CD14-positive monocyte (primary cell): Measurements from ENCODE around the gene RELT. TPM values are rescaled to one million over a fixed set of nuclear protein-coding genes. Genes with fewer than 3 reads are reported as not detected.
A peak's percentile ranks its signal among the peaks of the same experiment; 100 is the strongest.

ENCODE experiments used
- DNase-seq, 3 donors: peaks; one replicate each; pipeline ENCODE4 v3.0.0-alpha.2; 2011 to 2022
- H2AFZ ChIP-seq: 2 replicates; pipeline ENCODE4 v1.6.0; 2012; ENCODE audit warnings: mild to moderate bottlenecking, low read depth, low read length, inconsistent platforms; ENCODE audit not compliant: insufficient read depth, poor library complexity, severe bottlenecking
- H3K27ac ChIP-seq, 2 donors: 1 replicate in 1 of 2; 2 replicates in 1 of 2; pipeline ENCODE4 v1.5.1; 2012 to 2013; ENCODE audit warnings: low read length in 2 of 2, control low read depth in 1 of 2, inconsistent platforms in 1 of 2, low read depth in 1 of 2, mild to moderate bottlenecking in 1 of 2
- H3K27me3 ChIP-seq, 2 donors: one replicate each; pipeline versions ENCODE4 v1.6.0 to v1.6.1; 2011 to 2013; ENCODE audit warnings: low read length in 2 of 2; ENCODE audit not compliant: control insufficient read depth in 2 of 2, insufficient read depth in 2 of 2
- H3K36me3 ChIP-seq, 2 donors: replicated peaks in 1 of 2; 1 replicate in 1 of 2; 2 replicates in 1 of 2; pipeline versions ENCODE4 v1.5.1 to v1.6.1; 2012 to 2013; ENCODE audit warnings: low read length in 2 of 2, control low read depth in 1 of 2, inconsistent platforms in 1 of 2, mild to moderate bottlenecking in 1 of 2; ENCODE audit not compliant: insufficient read depth in 2 of 2, control insufficient read depth in 1 of 2
- H3K4me1 ChIP-seq, 2 donors: 1 replicate in 1 of 2; 2 replicates in 1 of 2; pipeline versions ENCODE4 v1.5.1 to v1.6.1; 2012 to 2013; ENCODE audit warnings: low read length in 2 of 2, control low read depth in 1 of 2, inconsistent platforms in 1 of 2, mild to moderate bottlenecking in 1 of 2, moderate library complexity in 1 of 2; ENCODE audit not compliant: insufficient read depth in 2 of 2, control insufficient read depth in 1 of 2
- H3K4me2 ChIP-seq: replicated peaks from 2 replicates; pipeline ENCODE3; 2012; ENCODE audit warnings: low read length, moderate library complexity, mild to moderate bottlenecking; ENCODE audit not compliant: poor library complexity, severe bottlenecking; ENCODE audit errors: extremely low read depth
- H3K4me3 ChIP-seq, 3 experiments: fragments of 200-600 bp in 1 of 3; sonication (generic) in 1 of 3; replicated peaks in 1 of 3; 1 replicate in 2 of 3; 2 replicates in 1 of 3; pipeline ENCODE4 v1.5.1; 2011 to 2013; ENCODE audit warnings: low read length in 3 of 3, mild to moderate bottlenecking in 3 of 3, control low read depth in 2 of 3, low read depth in 2 of 3, inconsistent platforms in 1 of 3, moderate library complexity in 1 of 3
- H3K79me2 ChIP-seq: 2 replicates; pipeline ENCODE4 v1.6.0; 2012; ENCODE audit warnings: mild to moderate bottlenecking, control low read depth, inconsistent platforms, low read length, moderate library complexity; ENCODE audit not compliant: insufficient read depth
- H3K9ac ChIP-seq: 2 replicates; pipeline ENCODE4 v1.6.0; 2017; ENCODE audit warnings: low read length, mild to moderate bottlenecking; ENCODE audit not compliant: insufficient read depth, poor library complexity, severe bottlenecking
- H3K9me3 ChIP-seq, 2 donors: replicated peaks in 1 of 2; 1 replicate in 1 of 2; 2 replicates in 1 of 2; pipeline versions ENCODE4 v1.5.1 to v1.6.1; 2012 to 2013; ENCODE audit warnings: low read length in 2 of 2, control low read depth in 1 of 2; ENCODE audit not compliant: control insufficient read depth in 1 of 2, insufficient read depth in 1 of 2
- H4K20me1 ChIP-seq: 2 replicates; pipeline ENCODE4 v1.6.0; 2012; ENCODE audit warnings: mild to moderate bottlenecking, low read length, control low read depth, moderate library complexity; ENCODE audit not compliant: insufficient read depth
- H3K27ac Mint-ChIP-seq, 7 donors: one replicate each; pipeline ENCODE4 v1.8.0; 2020; ENCODE audit warnings: mild to moderate bottlenecking in 7 of 7, mixed read lengths in 7 of 7, moderate library complexity in 6 of 7, inconsistent platforms in 2 of 7
- H3K27me3 Mint-ChIP-seq, 3 donors: one replicate each; pipeline ENCODE4 v1.8.0; 2021 to 2022; ENCODE audit warnings: low read depth in 3 of 3, mild to moderate bottlenecking in 3 of 3, mixed read lengths in 3 of 3, moderate library complexity in 3 of 3, inconsistent platforms in 1 of 3
- H3K36me3 Mint-ChIP-seq, 2 donors: one replicate each; pipeline ENCODE4 v1.8.0; 2020; ENCODE audit warnings: mixed read lengths in 2 of 2, inconsistent platforms in 1 of 2, mild to moderate bottlenecking in 1 of 2
- H3K4me1 Mint-ChIP-seq: one replicate; pipeline ENCODE4 v1.8.0; 2020; ENCODE audit warnings: mild to moderate bottlenecking, mixed read lengths
- H3K4me3 Mint-ChIP-seq, 2 donors: one replicate each; pipeline ENCODE4 v1.8.0; 2020; ENCODE audit warnings: mild to moderate bottlenecking in 2 of 2, mixed read lengths in 2 of 2, moderate library complexity in 1 of 2
- H3K9me3 Mint-ChIP-seq, 7 donors: one replicate each; pipeline ENCODE4 v1.8.0; 2020 to 2022; ENCODE audit warnings: mixed read lengths in 7 of 7, mild to moderate bottlenecking in 6 of 7, moderate library complexity in 6 of 7, inconsistent platforms in 2 of 7
- CTCF ChIP-seq: fragments of 200-600 bp; IDR thresholded peaks from one replicate; pipeline ENCODE4 v1.8.0; 2022; ENCODE audit warnings: antibody characterized with exemption, mild to moderate bottlenecking
- WGBS: methylation state at CpG from one replicate; pipeline ENCODE4 v1.1.5; 2013; ENCODE audit warnings: missing lambda C conversion rate; ENCODE audit not compliant: insufficient coverage; 5-methylcytosine and 5-hydroxymethylcytosine counted together
- intact Hi-C, 2 donors: fragments of 100-400 bp; cut with micrococcal nuclease; formaldehyde crosslinking; loops; one replicate each; pipeline versions ENCODE4 v1.15.0 to v1.15.1; 2023
- polyA plus RNA-seq, 3 donors: library from polyadenylated mRNA; depleted of rRNA in 1 of 3; unstranded in 2 of 3; stranded (reverse) in 1 of 3; fragments of 300-500 nt in 2 of 3; fragments of >200 nt in 1 of 3; fragmentation: Illumina TruSeq in 2 of 3; gene quantifications; 1 replicate in 2 of 3; 2 replicates in 1 of 3; pipeline ENCODE4 v1.2.3, GENCODE V29; 2012 to 2021

RELT gene
- polyA plus RNA-seq, 3 donors: 16.4 to 265 (median 27.3) TPM

DNA sequence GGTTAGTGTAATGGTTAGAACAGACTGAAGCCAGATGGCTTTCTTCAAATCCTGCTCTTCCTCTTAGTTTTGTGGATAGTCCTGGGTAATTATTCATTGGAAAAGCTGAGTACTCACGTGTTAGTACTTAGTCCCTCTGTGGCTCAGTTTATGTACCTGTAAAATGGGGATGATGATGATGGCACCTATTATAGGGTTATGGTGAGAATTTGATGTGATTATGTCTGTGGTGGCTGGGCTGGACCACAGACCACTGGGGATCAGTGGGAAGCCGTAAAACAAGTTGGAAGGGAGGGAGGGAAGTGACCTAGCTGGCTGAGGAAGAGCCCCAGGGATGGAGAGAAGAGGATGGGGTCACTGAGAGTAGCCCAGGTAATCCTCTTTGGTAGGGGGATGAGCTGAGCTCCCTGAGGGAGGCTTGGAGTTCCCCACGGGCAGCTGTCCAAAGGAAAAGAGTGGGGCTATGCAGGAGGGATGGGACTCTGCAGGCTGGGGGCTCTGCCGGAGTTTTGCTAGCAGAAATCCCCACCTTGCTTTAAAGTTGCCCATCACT lies 48.3 kb upstream of the RELT start:
- TF ChIP-seq CTCF: no peak
- peak overlapping the region in 2 of 7 donors; percentile 0 to 53 for H3K27ac Mint-ChIP-seq
- peaks cover 4% of the 10 kb centered on the region for H3K4me1 Mint-ChIP-seq

GRCh38 chr11:73330569-73331093 lies 45.6 kb upstream of the RELT start:
- H3K79me2 ChIP-seq: no peaks in the 10 kb centered on the region
- no peaks in the 10 kb centered on the region for H4K20me1 ChIP-seq
- no peak overlapping the region for H3K4me3 ChIP-seq
- no peak overlapping the region for H3K4me2 ChIP-seq
- no peak for DNase-seq
- Mint-ChIP-seq H3K27me3 (peaks cover 1 to 3% (median 2%) of the 10 kb centered on the region in 3 donors), H3K9me3 (peaks cover 0 to 1% (median 0%) of the 10 kb centered on the region in 7 donors), H3K27ac (no peak overlapping the region), H3K4me1 (peaks cover 10% of the 10 kb centered on the region), H3K4me3 (no peak overlapping the region), H3K36me3 (no peaks in the 10 kb centered on the region)
- H3K36me3 ChIP-seq: no peaks in the 10 kb centered on the region
- H3K4me1 ChIP-seq: peaks cover 2 to 6% of the 10 kb centered on the region in 2 donors
- whole genome bisulfite sequencing: 71% methylated on average over 3 of the region's 3 CpGs
- no peak overlapping the region for H2AFZ ChIP-seq
- H3K9ac ChIP-seq: no peak overlapping the region
- H3K27ac ChIP-seq: no peak overlapping the region
- TF ChIP-seq CTCF: no peak
- intact Hi-C loops: no loop called here
- H3K27me3 ChIP-seq: no peaks in the 10 kb centered on the region
- no peaks in the 10 kb centered on the region for H3K9me3 ChIP-seq

More for the DNA sequence above, 48.3 kb upstream of the RELT start:
- intact Hi-C loops: no loop called here
- peaks cover 0 to 1% (median 0%) of the 10 kb centered on the region in 7 donors for H3K9me3 Mint-ChIP-seq
- H3K4me2 ChIP-seq: no peak overlapping the region
- H3K27me3 Mint-ChIP-seq: peaks cover 0 to 8% (median 0%) of the 10 kb centered on the region in 3 donors
- no peak for DNase-seq
- no peak overlapping the region for H3K4me3 ChIP-seq
- H3K4me3 Mint-ChIP-seq: no peak overlapping the region
- H3K9me3 ChIP-seq: no peaks in the 10 kb centered on the region
- H3K4me1 ChIP-seq: no peaks in the 10 kb centered on the region
- H2AFZ ChIP-seq: no peak overlapping the region
- H3K36me3 ChIP-seq: no peaks in the 10 kb centered on the region
- H3K27ac ChIP-seq: no peak overlapping the region
- H3K9ac ChIP-seq: no peak overlapping the region
- no peaks in the 10 kb centered on the region for H4K20me1 ChIP-seq
- no peaks in the 10 kb centered on the region for H3K27me3 ChIP-seq
- no peaks in the 10 kb centered on the region for H3K79me2 ChIP-seq
- H3K36me3 Mint-ChIP-seq: no peaks in the 10 kb centered on the region
- WGBS: 93% methylated on average over 2 of the region's 4 CpGs
